GM10847 (cell line): Measurements from ENCODE around the gene FGD4.

ENCODE experiments used
- POLR2A ChIP-seq: IDR thresholded peaks from 2 replicates; pipeline ENCODE4 v1.6.1; 2011; ENCODE audit not compliant: insufficient read length; ENCODE audit errors: extremely low read depth

The FGD4 gene

GRCh38 chr12:32615441-32615840 lies 216.1 kb downstream of the FGD4 start:
- TF ChIP-seq POLR2A: no peak

- TF ChIP-seq POLR2A: no peak
Observed at GRCh38 chr12:32617534-32617933, 218.2 kb downstream of the FGD4 start.

- TF ChIP-seq POLR2A: no peak
Observed at GRCh38 chr12:32618115-32618514, 218.8 kb downstream of the FGD4 start.

DNA sequence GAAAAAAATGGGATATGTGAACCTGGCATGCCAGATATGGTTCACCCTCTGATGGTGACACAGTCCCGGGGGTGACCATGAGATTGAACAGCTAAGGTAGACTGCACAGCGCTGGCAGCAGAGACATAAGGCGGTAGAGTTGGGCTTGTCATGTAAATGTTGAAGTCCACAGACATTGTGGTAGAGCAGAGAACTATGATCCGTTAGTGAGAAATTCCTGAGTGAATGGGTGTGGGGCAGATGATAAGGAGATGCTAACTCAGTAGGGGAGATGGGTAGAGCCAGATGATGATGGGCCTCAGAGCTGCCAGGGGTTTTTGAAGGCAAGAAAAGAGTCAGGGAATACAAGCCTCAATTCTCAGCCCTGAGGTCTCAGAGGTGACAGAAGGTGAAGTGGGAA lies 228.6 kb downstream of the FGD4 start:
- TF ChIP-seq POLR2A: no peak

GRCh38 chr12:32641287-32641901 lies 242.0 kb downstream of the FGD4 start:
- TF ChIP-seq POLR2A: no peak

- no peak for TF ChIP-seq POLR2A
Observed at GRCh38 chr12:32644431-32644830, 245.1 kb downstream of the FGD4 start.

GRCh38 chr12:32647275-32647674 lies 247.9 kb downstream of the FGD4 start:
- TF ChIP-seq POLR2A: no peak

GRCh38 chr12:32650508-32650907 lies 251.2 kb downstream of the FGD4 start:
- TF ChIP-seq POLR2A: no peak

DNA sequence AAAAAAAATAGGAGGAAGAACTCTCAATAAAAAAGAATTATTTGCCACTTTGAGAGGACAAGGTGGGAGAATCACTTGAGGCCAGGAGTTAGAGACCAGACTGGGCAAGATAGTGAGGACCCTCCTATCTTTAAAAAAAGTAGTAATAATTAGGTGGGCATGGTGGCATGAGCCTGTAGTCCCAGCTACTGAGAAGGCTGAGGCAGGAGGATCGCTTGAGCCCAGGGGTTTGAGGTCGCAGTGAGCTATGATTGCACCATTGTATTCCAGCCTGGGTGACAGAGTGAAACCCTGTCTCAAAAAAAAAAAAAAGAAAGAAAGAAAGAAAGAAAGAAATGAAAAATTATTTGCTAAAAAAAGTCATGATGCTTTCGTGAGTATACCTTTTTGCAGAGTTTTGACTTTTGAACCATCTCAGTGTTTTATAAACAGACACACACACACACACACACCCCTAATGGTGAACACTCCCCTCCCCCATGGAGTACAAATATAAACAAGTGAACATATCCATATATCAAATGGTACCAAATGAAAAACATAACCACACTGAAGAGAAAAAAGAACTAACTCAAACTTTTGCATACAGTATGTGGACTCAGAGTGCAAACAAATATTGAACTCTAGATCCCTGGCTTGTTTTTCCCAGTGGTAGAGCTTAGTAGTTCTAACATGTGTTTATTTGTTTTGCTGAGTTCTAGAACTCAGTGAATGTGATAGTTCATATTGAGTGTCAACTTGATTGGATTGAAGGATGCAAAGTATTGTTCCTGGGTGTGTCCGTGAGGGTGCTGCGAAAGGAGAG lies 252.0 kb downstream of the FGD4 start:
- TF ChIP-seq POLR2A: no peak

- TF ChIP-seq POLR2A: no peak
Observed at GRCh38 chr12:32651956-32652210, 252.5 kb downstream of the FGD4 start.

GRCh38 chr12:32659908-32660440 lies 260.6 kb downstream of the FGD4 start:
- TF ChIP-seq POLR2A: no peak

GRCh38 chr12:32661706-32662105 lies 262.3 kb downstream of the FGD4 start:
- TF ChIP-seq POLR2A: no peak

DNA sequence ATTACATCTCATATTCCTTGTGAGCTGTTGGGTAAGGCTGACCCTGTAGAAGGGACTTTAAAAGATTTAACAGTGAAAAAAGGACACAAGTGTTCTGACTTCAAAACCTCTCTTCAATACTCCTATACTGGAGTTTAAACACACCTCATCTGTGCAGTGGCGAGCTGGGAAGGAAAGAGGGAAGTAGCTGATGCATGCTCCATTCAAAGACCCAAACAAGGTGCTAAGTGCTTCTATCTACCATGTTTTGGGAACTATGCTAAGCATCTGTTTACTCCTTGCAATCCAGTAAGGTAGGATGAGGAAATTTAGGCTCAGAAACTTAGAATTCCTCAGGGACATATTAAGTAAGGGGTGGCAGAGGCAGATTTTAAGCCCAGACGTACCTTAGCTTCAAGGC lies 263.3 kb downstream of the FGD4 start:
- TF ChIP-seq POLR2A: no peak

- TF ChIP-seq POLR2A: no peak
Observed at GRCh38 chr12:32666018-32666417, 266.7 kb downstream of the FGD4 start.

- no peak for TF ChIP-seq POLR2A
Observed at GRCh38 chr12:32669584-32669983, 270.2 kb downstream of the FGD4 start.

- no peak for TF ChIP-seq POLR2A
Observed at GRCh38 chr12:32671930-32672780, 272.8 kb downstream of the FGD4 start.

DNA sequence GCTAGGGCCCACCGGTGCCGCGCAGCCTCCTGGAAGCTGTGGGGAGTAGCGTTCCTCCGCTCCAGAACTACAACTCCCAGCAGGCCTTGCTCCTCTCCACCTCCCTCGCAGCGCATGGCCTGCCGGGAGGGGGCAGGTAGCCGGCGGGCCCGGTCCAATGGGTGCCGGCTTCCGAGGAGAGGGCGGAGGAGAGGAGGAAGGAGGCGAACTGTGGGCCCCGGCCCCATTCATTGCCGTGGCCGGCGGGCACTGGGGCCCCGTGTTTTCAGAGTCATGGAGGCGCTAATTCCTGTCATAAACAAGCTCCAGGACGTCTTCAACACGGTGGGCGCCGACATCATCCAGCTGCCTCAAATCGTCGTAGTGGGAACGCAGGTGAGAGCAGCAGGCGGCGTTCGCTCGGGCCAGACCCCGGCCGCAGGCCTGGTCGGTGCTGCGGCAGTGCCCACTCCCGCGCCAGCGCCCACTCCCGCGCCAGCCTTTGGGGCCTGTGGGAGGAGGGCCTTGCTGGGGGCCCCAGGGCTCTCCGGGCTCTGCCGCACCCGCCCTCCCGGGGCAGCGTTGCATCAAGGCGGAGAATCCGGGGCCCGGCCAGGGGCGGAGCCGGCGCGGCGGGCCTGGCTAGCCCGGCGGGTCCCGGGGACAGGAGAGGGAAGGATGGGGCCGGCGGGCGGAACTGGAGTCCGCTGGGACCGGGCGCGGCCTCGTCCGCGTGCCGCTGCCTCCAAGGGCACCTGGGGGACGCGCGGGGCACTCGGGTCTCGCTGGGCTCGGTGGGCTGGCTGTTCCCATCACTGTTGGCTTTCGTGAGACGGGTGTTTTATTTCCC lies 279.9 kb downstream of the FGD4 start, which contains the start of gene DNM1L:
Gene DNM1L (plus strand): TSS at position 211 of the 829 bp plus-strand sequence. CDS start 63 bp downstream, at position 274.
- TF ChIP-seq POLR2A: peak; percentile 84
